IMR-90 (cell line): ENCODE measurements around the gene CRACR2B.

Source experiments
- BHLHE40 ChIP-seq: fragments of 150-350 bp; IDR thresholded peaks from 2 replicates; pipeline ENCODE4 v1.6.1; 2016; ENCODE audit warnings: mild to moderate bottlenecking, low read depth, low read length
- CEBPB ChIP-seq: IDR thresholded peaks from 2 replicates; pipeline ENCODE4 v1.6.1; 2012; ENCODE audit warnings: low read depth, low read length, improper control_type of control experiment
- CHD1 ChIP-seq: IDR thresholded peaks from 2 replicates; pipeline ENCODE4 v1.6.1; 2012; ENCODE audit warnings: low read depth, low read length, improper control_type of control experiment
- MAFK ChIP-seq: IDR thresholded peaks from 2 replicates; pipeline ENCODE4 v1.6.1; 2012; ENCODE audit warnings: low read depth, low read length, improper control_type of control experiment
- MAZ ChIP-seq: IDR thresholded peaks from 2 replicates; pipeline ENCODE4 v1.6.1; 2012; ENCODE audit warnings: low read depth, mild to moderate bottlenecking, low read length, improper control_type of control experiment, moderate library complexity, borderline replicate concordance
- MXI1 ChIP-seq: IDR thresholded peaks from 2 replicates; pipeline ENCODE4 v1.6.1; 2012; ENCODE audit warnings: low read depth, mild to moderate bottlenecking, low read length, moderate library complexity, borderline replicate concordance
- NFE2L2 ChIP-seq: fragments of 150-350 bp; IDR thresholded peaks from 2 replicates; pipeline ENCODE4 v1.6.1; 2016; ENCODE audit warnings: low read depth, mild to moderate bottlenecking, low read length
- POLR2A ChIP-seq: IDR thresholded peaks from 2 replicates; pipeline ENCODE4 v1.6.1; 2012; ENCODE audit warnings: mild to moderate bottlenecking, low read depth, low read length
- RAD21 ChIP-seq: IDR thresholded peaks from 2 replicates; pipeline ENCODE4 v1.6.1; 2012; ENCODE audit warnings: low read length, improper control_type of control experiment
- RCOR1 ChIP-seq: IDR thresholded peaks from 2 replicates; pipeline ENCODE4 v1.6.1; 2012; ENCODE audit warnings: mild to moderate bottlenecking, low read length, improper control_type of control experiment; ENCODE audit not compliant: insufficient replicate concordance
- SMC3 ChIP-seq: fragments of 150-350 bp; IDR thresholded peaks from 2 replicates; pipeline ENCODE4 v1.6.1; 2016; ENCODE audit warnings: low read depth, mild to moderate bottlenecking, antibody characterized with exemption, low read length, moderate library complexity
- TF ChIP-seq, protein P1 (sequence below): conservative IDR thresholded peaks from 2 replicates; pipeline ENCODE4 v1.5.1; 2012; ENCODE audit warnings: mild to moderate bottlenecking, low read depth, low read length, improper control_type of control experiment
- TF ChIP-seq, protein P2 (sequence below): fragments of 150-350 bp; IDR thresholded peaks from 2 replicates; pipeline ENCODE4 v1.6.1; 2016; ENCODE audit warnings: low read depth, mild to moderate bottlenecking, low read length, moderate library complexity, borderline replicate concordance
- TF ChIP-seq, protein P3 (sequence below): fragments of 150-350 bp; IDR thresholded peaks from 2 replicates; pipeline ENCODE4 v1.6.1; 2017; ENCODE audit warnings: mild to moderate bottlenecking, antibody characterized with exemption, low read length, low read depth

DNA sequence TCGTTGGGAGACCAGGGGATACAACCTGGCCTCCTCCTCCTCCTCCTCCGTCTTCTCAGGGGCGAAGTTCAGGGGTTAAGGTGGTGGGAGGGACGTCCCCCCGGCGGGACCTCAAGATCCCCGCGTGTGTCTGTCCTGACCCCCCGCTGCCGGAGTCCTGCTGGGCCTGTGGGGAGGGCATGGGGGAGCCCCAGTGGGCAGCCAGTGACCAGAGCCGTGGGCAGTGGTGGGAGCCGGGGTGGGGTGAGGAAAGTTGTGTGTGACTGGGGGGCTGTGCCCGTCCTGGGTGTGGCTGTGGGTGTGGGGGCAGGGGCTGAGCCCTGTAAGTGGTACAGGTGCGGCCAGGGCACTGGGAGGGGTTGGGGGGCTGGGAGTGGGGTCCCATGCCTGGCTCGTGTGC is 25.0 kb downstream of the CRACR2B start:
- TF ChIP-seq, protein P1, sequence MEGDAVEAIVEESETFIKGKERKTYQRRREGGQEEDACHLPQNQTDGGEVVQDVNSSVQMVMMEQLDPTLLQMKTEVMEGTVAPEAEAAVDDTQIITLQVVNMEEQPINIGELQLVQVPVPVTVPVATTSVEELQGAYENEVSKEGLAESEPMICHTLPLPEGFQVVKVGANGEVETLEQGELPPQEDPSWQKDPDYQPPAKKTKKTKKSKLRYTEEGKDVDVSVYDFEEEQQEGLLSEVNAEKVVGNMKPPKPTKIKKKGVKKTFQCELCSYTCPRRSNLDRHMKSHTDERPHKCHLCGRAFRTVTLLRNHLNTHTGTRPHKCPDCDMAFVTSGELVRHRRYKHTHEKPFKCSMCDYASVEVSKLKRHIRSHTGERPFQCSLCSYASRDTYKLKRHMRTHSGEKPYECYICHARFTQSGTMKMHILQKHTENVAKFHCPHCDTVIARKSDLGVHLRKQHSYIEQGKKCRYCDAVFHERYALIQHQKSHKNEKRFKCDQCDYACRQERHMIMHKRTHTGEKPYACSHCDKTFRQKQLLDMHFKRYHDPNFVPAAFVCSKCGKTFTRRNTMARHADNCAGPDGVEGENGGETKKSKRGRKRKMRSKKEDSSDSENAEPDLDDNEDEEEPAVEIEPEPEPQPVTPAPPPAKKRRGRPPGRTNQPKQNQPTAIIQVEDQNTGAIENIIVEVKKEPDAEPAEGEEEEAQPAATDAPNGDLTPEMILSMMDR = no peak
- no peak for TF ChIP-seq MAFK
- no peak for TF ChIP-seq CHD1
- no peak for TF ChIP-seq POLR2A
- TF ChIP-seq, protein P2, sequence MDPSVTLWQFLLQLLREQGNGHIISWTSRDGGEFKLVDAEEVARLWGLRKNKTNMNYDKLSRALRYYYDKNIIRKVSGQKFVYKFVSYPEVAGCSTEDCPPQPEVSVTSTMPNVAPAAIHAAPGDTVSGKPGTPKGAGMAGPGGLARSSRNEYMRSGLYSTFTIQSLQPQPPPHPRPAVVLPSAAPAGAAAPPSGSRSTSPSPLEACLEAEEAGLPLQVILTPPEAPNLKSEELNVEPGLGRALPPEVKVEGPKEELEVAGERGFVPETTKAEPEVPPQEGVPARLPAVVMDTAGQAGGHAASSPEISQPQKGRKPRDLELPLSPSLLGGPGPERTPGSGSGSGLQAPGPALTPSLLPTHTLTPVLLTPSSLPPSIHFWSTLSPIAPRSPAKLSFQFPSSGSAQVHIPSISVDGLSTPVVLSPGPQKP = no peak
- TF ChIP-seq RCOR1 = no peak
- TF ChIP-seq NFE2L2 = no peak
- TF ChIP-seq BHLHE40 = no peak
- TF ChIP-seq SMC3 = no peak
- no peak for TF ChIP-seq MXI1
- no peak for TF ChIP-seq MAZ
- TF ChIP-seq, protein P3, sequence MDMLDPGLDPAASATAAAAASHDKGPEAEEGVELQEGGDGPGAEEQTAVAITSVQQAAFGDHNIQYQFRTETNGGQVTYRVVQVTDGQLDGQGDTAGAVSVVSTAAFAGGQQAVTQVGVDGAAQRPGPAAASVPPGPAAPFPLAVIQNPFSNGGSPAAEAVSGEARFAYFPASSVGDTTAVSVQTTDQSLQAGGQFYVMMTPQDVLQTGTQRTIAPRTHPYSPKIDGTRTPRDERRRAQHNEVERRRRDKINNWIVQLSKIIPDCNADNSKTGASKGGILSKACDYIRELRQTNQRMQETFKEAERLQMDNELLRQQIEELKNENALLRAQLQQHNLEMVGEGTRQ = no peak
- TF ChIP-seq RAD21 = no peak
- TF ChIP-seq CEBPB = no peak
